MM.1S (cell line): ENCODE data around the gene PTGIS.

ENCODE experiments used
- EZH2 ChIP-seq: fragments of 300-600 bp; sonication (generic); optimal IDR thresholded peaks from 2 replicates; pipeline ENCODE3; 2017; ENCODE audit warnings: low read depth, mild to moderate bottlenecking, antibody characterized with exemption, low read length, mixed read lengths
- EZH2phosphoT487 ChIP-seq: fragments of 300-600 bp; sonication (generic); IDR thresholded peaks from 2 replicates; pipeline ENCODE4 v1.6.1; 2018; ENCODE audit warnings: antibody characterized with exemption, low read length
- TF ChIP-seq, protein P1 (sequence below): fragments of 300-600 bp; sonication (generic); IDR thresholded peaks from 2 replicates; pipeline ENCODE4 v1.5.1; 2016; ENCODE audit warnings: antibody characterized with exemption, low read length, mixed read lengths

DNA sequence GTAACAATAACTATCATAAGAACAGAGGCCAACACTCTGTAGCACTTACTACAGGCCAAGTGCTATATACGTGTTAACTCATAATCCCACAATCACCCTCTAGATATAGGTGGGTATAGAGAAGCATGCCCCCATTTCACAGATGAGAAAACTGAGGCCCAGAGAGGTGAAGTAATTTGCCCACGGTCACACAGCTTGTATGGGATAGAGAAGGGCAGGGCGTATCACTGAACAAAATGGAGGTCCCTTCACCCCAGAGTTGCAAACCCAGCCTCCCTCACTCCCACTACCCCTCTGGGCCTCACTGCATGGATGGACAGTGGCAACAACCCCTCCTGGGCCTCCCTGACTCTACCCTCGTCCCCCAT is 31.8 kb upstream of the PTGIS start:
- TF ChIP-seq, protein P1, sequence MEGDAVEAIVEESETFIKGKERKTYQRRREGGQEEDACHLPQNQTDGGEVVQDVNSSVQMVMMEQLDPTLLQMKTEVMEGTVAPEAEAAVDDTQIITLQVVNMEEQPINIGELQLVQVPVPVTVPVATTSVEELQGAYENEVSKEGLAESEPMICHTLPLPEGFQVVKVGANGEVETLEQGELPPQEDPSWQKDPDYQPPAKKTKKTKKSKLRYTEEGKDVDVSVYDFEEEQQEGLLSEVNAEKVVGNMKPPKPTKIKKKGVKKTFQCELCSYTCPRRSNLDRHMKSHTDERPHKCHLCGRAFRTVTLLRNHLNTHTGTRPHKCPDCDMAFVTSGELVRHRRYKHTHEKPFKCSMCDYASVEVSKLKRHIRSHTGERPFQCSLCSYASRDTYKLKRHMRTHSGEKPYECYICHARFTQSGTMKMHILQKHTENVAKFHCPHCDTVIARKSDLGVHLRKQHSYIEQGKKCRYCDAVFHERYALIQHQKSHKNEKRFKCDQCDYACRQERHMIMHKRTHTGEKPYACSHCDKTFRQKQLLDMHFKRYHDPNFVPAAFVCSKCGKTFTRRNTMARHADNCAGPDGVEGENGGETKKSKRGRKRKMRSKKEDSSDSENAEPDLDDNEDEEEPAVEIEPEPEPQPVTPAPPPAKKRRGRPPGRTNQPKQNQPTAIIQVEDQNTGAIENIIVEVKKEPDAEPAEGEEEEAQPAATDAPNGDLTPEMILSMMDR: no peak
- TF ChIP-seq EZH2: no peak
- no peak for TF ChIP-seq EZH2phosphoT487
